Endothelial cell of umbilical vein (primary cell): ENCODE data around the gene TMEM179B. TPM values are rescaled to one million over a fixed set of nuclear protein-coding genes. Genes with fewer than 3 reads are reported as not detected.

Experiments used
- BruUV-seq: library from RNA; stranded (reverse); fragments of 400-500 nt; replicated peaks from 2 replicates; lab custom pipeline; 2021; lab: Mats Ljungman, UMichigan
- CTCF ChIA-PET: fragments of 300-600, 350-600 bp; sonication (Branson Sonifier 250); formaldehyde crosslinking; loops from one replicate; lab custom pipeline; 2021; ENCODE audit warnings: antibody characterized with exemption, inconsistent platforms; lab: Charles Lee
- POLR2A ChIA-PET: fragments of 300-600, 350-600 bp; sonication (Branson Sonifier 250); formaldehyde crosslinking; loops from one replicate; lab custom pipeline; 2021; ENCODE audit warnings: antibody characterized with exemption, inconsistent platforms; lab: Charles Lee
- DNase-seq: peaks from one replicate; pipeline ENCODE4 v3.0.0-alpha.2; 2011; ENCODE audit warnings: low read depth, low spot score
- FAIRE-seq: peaks from 2 replicates; lab custom pipeline; 2011; peaks lifted over from hg19 to GRCh38; lab: Jason Lieb, UNC
- H2AFZ ChIP-seq: 2 replicates; pipeline ENCODE4 v1.6.0; 2012; ENCODE audit warnings: low read depth, low read length, control low read depth, inconsistent platforms
- H3K27ac ChIP-seq: 2 replicates; pipeline ENCODE4 v1.5.1; 2011; ENCODE audit warnings: low read depth, mild to moderate bottlenecking, control low read depth, low read length, moderate library complexity; ENCODE audit not compliant: insufficient read depth
- H3K27me3 ChIP-seq, 2 experiments: 2 replicates each; pipeline versions ENCODE4 v1.6.0 to v1.6.1; 2011; ENCODE audit warnings: low read length in 2 of 2, mixed read lengths in 1 of 2; ENCODE audit not compliant: control insufficient read depth in 2 of 2, insufficient read depth in 2 of 2
- H3K36me3 ChIP-seq, 2 experiments: 2 replicates in 1 of 2; 3 replicates in 1 of 2; pipeline ENCODE4 v1.5.1; 2011; ENCODE audit warnings: low read length in 2 of 2, mild to moderate bottlenecking in 1 of 2, moderate library complexity in 1 of 2; ENCODE audit not compliant: control insufficient read depth in 2 of 2, insufficient read depth in 2 of 2; ENCODE audit errors: extremely low read depth in 1 of 2
- H3K4me1 ChIP-seq: 3 replicates; pipeline ENCODE4 v1.5.1; 2011; ENCODE audit warnings: mild to moderate bottlenecking, low read length; ENCODE audit not compliant: control insufficient read depth, insufficient read depth; ENCODE audit errors: extremely low read depth
- H3K4me2 ChIP-seq: 2 replicates; pipeline ENCODE4 v1.6.1; 2011; ENCODE audit warnings: low read length, control low read depth, mixed read lengths; ENCODE audit not compliant: insufficient read depth
- H3K4me3 ChIP-seq, 3 experiments: fragments of 200-600 bp in 1 of 3; sonication (generic), shearing (Covaris generic) in 1 of 3; replicated peaks in 1 of 3; 2 replicates each; pipeline ENCODE4 v1.5.1; 2011 to 2016; ENCODE audit warnings: control low read depth in 3 of 3, low read length in 3 of 3, mild to moderate bottlenecking in 2 of 3, inconsistent platforms in 1 of 3, low read depth in 1 of 3, moderate library complexity in 1 of 3; ENCODE audit not compliant: insufficient read depth in 1 of 3
- H3K79me2 ChIP-seq: 2 replicates; pipeline ENCODE4 v1.6.0; 2012; ENCODE audit warnings: low read length, inconsistent platforms; ENCODE audit not compliant: control insufficient read depth, insufficient read depth
- H3K9ac ChIP-seq: replicated peaks from 2 replicates; pipeline ENCODE3; 2011; ENCODE audit warnings: low read length, control low read depth; ENCODE audit not compliant: insufficient read depth; ENCODE audit errors: extremely low read depth
- H3K9me1 ChIP-seq: replicated peaks from 3 replicates; pipeline ENCODE4 v1.6.0; 2011; ENCODE audit warnings: mild to moderate bottlenecking, low read length; ENCODE audit not compliant: control insufficient read depth, insufficient read depth; ENCODE audit errors: extremely low read depth
- H3K9me3 ChIP-seq: replicated peaks from 2 replicates; pipeline ENCODE4 v1.5.1; 2012; ENCODE audit warnings: low read length, inconsistent platforms; ENCODE audit not compliant: control insufficient read depth, insufficient read depth
- H4K20me1 ChIP-seq: replicated peaks from 2 replicates; pipeline ENCODE3; 2011; ENCODE audit warnings: mild to moderate bottlenecking, low read length; ENCODE audit not compliant: control insufficient read depth, insufficient read depth; ENCODE audit errors: extremely low read depth
- CTCF ChIP-seq, 2 donors: IDR thresholded peaks; 1 replicate in 1 of 2; 2 replicates in 1 of 2; pipeline ENCODE4 v1.5.1; 2011; ENCODE audit warnings: low read length in 2 of 2, mild to moderate bottlenecking in 2 of 2, moderate library complexity in 2 of 2, control low read depth in 1 of 2, inconsistent platforms in 1 of 2, low read depth in 1 of 2; ENCODE audit not compliant: insufficient read depth in 1 of 2; ENCODE audit errors: extremely low read depth in 1 of 2
- EZH2 ChIP-seq: IDR thresholded peaks from 2 replicates; pipeline ENCODE4 v1.6.1; 2012; ENCODE audit warnings: borderline replicate concordance, low read depth, mild to moderate bottlenecking, moderate library complexity, low read length, inconsistent platforms; ENCODE audit not compliant: severe bottlenecking
- FOS ChIP-seq: IDR thresholded peaks from 2 replicates; pipeline ENCODE4 v1.6.1; 2011; ENCODE audit warnings: mild to moderate bottlenecking, low read length, moderate library complexity, borderline replicate concordance; ENCODE audit not compliant: insufficient read depth
- GATA2 ChIP-seq: IDR thresholded peaks from 2 replicates; pipeline ENCODE4 v1.7.0; 2011; ENCODE audit warnings: low read depth, mild to moderate bottlenecking, moderate library complexity, mixed read lengths, low read length; ENCODE audit not compliant: insufficient read length, insufficient read depth
- JUN ChIP-seq: IDR thresholded peaks from 2 replicates; pipeline ENCODE4 v1.6.1; 2011; ENCODE audit warnings: borderline replicate concordance, low read depth; ENCODE audit not compliant: insufficient read length, insufficient read depth
- MAX ChIP-seq: IDR thresholded peaks from 2 replicates; pipeline ENCODE4 v1.6.1; 2011; ENCODE audit not compliant: insufficient read depth, insufficient read length
- MYC ChIP-seq: IDR thresholded peaks from one replicate; pipeline ENCODE4 v1.6.1; 2011; ENCODE audit warnings: mild to moderate bottlenecking, low read depth, low read length
- POLR2A ChIP-seq: IDR thresholded peaks from 2 replicates; pipeline ENCODE4 v1.6.1; 2012; ENCODE audit warnings: low read depth, mild to moderate bottlenecking, control low read depth, low read length
- POLR2AphosphoS5 ChIP-seq: IDR thresholded peaks from 2 replicates; pipeline ENCODE4 v1.6.1; 2012; ENCODE audit warnings: low read depth, mild to moderate bottlenecking, control low read depth, low read length, moderate library complexity; ENCODE audit not compliant: insufficient read depth
- dilution Hi-C: fragments of 300-500 bp; cut with MboI; formaldehyde crosslinking; loops from one replicate; pipeline ENCODE4 v1.15.0; 2019; ENCODE audit warnings: low sequenced_read_pairs; ENCODE audit not compliant: extremely low pct_ligation_motif_present
- intact Hi-C: fragments of 100-400 bp; cut with micrococcal nuclease; formaldehyde crosslinking; loops from one replicate; pipeline ENCODE4 v1.10.0; 2022
- polyA plus RNA-seq, 4 experiments: library from polyadenylated mRNA; depleted of rRNA in 3 of 4; stranded (reverse) in 3 of 4; unstranded in 1 of 4; fragments of >200 nt; gene quantifications; 2 replicates each; pipeline versions ENCODE4 v1.2.1 to v1.2.3, GENCODE V29; 2011 to 2012; ENCODE audit warnings: missing spikeins in 1 of 4
- total RNA-seq: library from RNA; stranded (reverse); gene quantifications from 2 replicates; pipeline ENCODE4 v1.2.3, GENCODE V29; 2021

The TMEM179B gene
- total and polyA plus RNA-seq, 2 donors (not counting 3 experiments of a cell fraction or from before 2014, with no cell fraction given): 27.6 to 102 TPM

- dilution Hi-C loops: no loop called here
- H2AFZ ChIP-seq: peak within 1 kb of the TSS; percentile 83
- DNase-seq (peak; percentile 100), FAIRE-seq (peak; percentile 100)
- H3K4me1 ChIP-seq: peaks cover 5% of the 10 kb centered on the region
- H3K9me3 ChIP-seq: no peaks in the 10 kb centered on the region
- intact Hi-C loops: loop anchor here (1.0 to 5.0 kb wide), 3 partner anchors 7 to 1083 kb away; partner anchors contain the start of genes MARK2, POLR2G and TTC9C
- ChIA-PET CTCF (interaction anchor here (0.7 to 2.7 kb wide), 18 partner anchors 8 to 329 kb away, joined by 3 to 26 read pairs (median 4); partner anchors contain the start of genes C11orf98, CSKMT, EEF1G and HNRNPUL2), POLR2A (interaction anchor here (0.9 to 2.0 kb wide), 12 partner anchors 8 to 107 kb away, joined by 3 to 22 read pairs (median 5); partner anchors contain the start of genes C11orf98, CSKMT, GANAB and HNRNPUL2)
- no peaks in the 10 kb centered on the region for H4K20me1 ChIP-seq
- peak within 1 kb of the TSS; percentile 32 to 71 (median 67) for H3K4me3 ChIP-seq
- H3K4me2 ChIP-seq: peak within 1 kb of the TSS; percentile 27
- TSS peak; percentile 19 for BruUV-seq
- peak within 1 kb of the TSS; percentile 61 for H3K27ac ChIP-seq
- peaks cover 10% of the 10 kb centered on the region for H3K79me2 ChIP-seq
- peaks cover 0 to 5% of the 10 kb centered on the region in 2 experiments for H3K36me3 ChIP-seq
- H3K9me1 ChIP-seq: no peaks in the 10 kb centered on the region
- H3K27me3 ChIP-seq: no peaks in the 10 kb centered on the region
- TF ChIP-seq POLR2A (peak; percentile 75), EZH2 (no peak)
- peak within 1 kb of the TSS; percentile 66 for H3K9ac ChIP-seq
Observed at GRCh38 chr11:62753736-62754603, 33.2 kb upstream of the TMEM179B start, which contains the start of gene ZBTB3. Gene ZBTB3, minus strand, starts transcription at chr11:62754160. Its CDS starts 496 bp downstream, at chr11:62753664.

GRCh38 chr11:62755086-62755615 is 32.1 kb upstream of the TMEM179B start:
- no peak overlapping the region for H3K4me3 ChIP-seq
- no peak overlapping the region for H3K9ac ChIP-seq
- no peaks in the 10 kb centered on the region for H4K20me1 ChIP-seq
- no peak for TF ChIP-seq JUN
- TF ChIP-seq FOS: no peak
- no peak for TF ChIP-seq POLR2AphosphoS5
- TF ChIP-seq MAX: no peak
- no peak for TF ChIP-seq POLR2A
- TF ChIP-seq EZH2: no peak
- TF ChIP-seq MYC: no peak
- TF ChIP-seq GATA2: no peak
- TF ChIP-seq CTCF (IDR thresholded peaks at IDR 0.05; ENCODE audit: extremely low read depth in 1 of 2, insufficient read depth in 1 of 2, low read depth in 1 of 2, low read length in 2 of 2): no peak
- H3K27me3 ChIP-seq: no peaks in the 10 kb centered on the region
- H3K4me2 ChIP-seq: no peak overlapping the region
- no peak overlapping the region for H3K27ac ChIP-seq
- BruUV-seq: no TSS peak
- DNase-seq (no peak), FAIRE-seq (no peak)
- H3K4me1 ChIP-seq: peaks cover 5% of the 10 kb centered on the region
- POLR2A ChIA-PET: interaction anchor here (0.5 to 0.6 kb wide), 2 partner anchors 900 to 996 kb away, joined by 3 read pairs; no protein-coding TSS in a partner anchor
- H2AFZ ChIP-seq: no peak overlapping the region
- peaks cover 10% of the 10 kb centered on the region for H3K79me2 ChIP-seq
- no peaks in the 10 kb centered on the region for H3K9me3 ChIP-seq
- CTCF ChIA-PET: interaction anchor here (1.8 to 2.7 kb wide), 2 partner anchors 31 to 32 kb away, joined by 4 to 26 read pairs; partner anchors contain the start of gene TMEM179B
- no peaks in the 10 kb centered on the region for H3K9me1 ChIP-seq
- intact Hi-C loops (no loop called here), dilution Hi-C loops (no loop called here)
- H3K36me3 ChIP-seq: peaks cover 0 to 5% of the 10 kb centered on the region in 2 experiments
